ENCODE data around the gene TBC1D7.
A peak's percentile ranks its signal among the peaks of the same experiment; 100 is the strongest.

Gene TBC1D7
- 8.5 to 17.4 (median 9.8) reads per million in 9 experiments for total RNA-seq

- Mint-ChIP-seq H3K4me3 (peak within 1 kb of the TSS; percentile 88 to 89), H3K9me3 (no peaks in the 10 kb centered on the region), H3K27ac (peak within 1 kb of the TSS; percentile 94 to 97), H3K4me1 (ENCODE audit: low read depth in 2 of 2) (peaks cover 10 to 21% of the 10 kb centered on the region in 2 donors), H3K36me3 (ENCODE audit: insufficient read depth) (peaks cover 23% of the 10 kb centered on the region), H3K27me3 (no peaks in the 10 kb centered on the region)
- ATAC-seq (replicated peaks): peak; percentile 88
- peak; percentile 88 to 93 (median 91) for DNase-seq
Measured at GRCh38 chr6:13328076-13328874, at the start of gene TBC1D7. Gene TBC1D7 (minus strand): TSS chr6:13328537. CDS start chr6:13326898, 1,639 bp downstream.

- H3K4me3 Mint-ChIP-seq: no peak overlapping the region
- peak overlapping the region in 1 of 2 donors; percentile 72 for H3K27ac Mint-ChIP-seq
- ATAC-seq (replicated peaks) (no peak), DNase-seq (no peak)
- no peaks in the 10 kb centered on the region for H3K9me3 Mint-ChIP-seq
- peaks cover 26 to 40% of the 10 kb centered on the region in 2 donors for H3K4me1 Mint-ChIP-seq (ENCODE audit: low read depth in 2 of 2)
- no peaks in the 10 kb centered on the region for H3K27me3 Mint-ChIP-seq
- no peaks in the 10 kb centered on the region for H3K36me3 Mint-ChIP-seq (ENCODE audit: insufficient read depth)
Measured at GRCh38 chr6:13377054-13377758, 48.9 kb upstream of the TBC1D7 start.

GRCh38 chr6:13375360-13375878 is 47.1 kb upstream of the TBC1D7 start:
- no peaks in the 10 kb centered on the region for H3K9me3 Mint-ChIP-seq
- H3K27ac Mint-ChIP-seq: peak overlapping the region; percentile 72 to 77
- peak overlapping the region; percentile 53 to 72 for H3K4me3 Mint-ChIP-seq
- peak; percentile 7 to 29 (median 8) for DNase-seq
- H3K4me1 Mint-ChIP-seq (ENCODE audit: low read depth in 2 of 2): peaks cover 26 to 39% of the 10 kb centered on the region in 2 donors
- no peaks in the 10 kb centered on the region for H3K36me3 Mint-ChIP-seq (ENCODE audit: insufficient read depth)
- ATAC-seq (replicated peaks): peak; percentile 90
- H3K27me3 Mint-ChIP-seq: no peaks in the 10 kb centered on the region

GRCh38 chr6:13373919-13374318 is 45.6 kb upstream of the TBC1D7 start:
- Mint-ChIP-seq H3K4me3 (no peak overlapping the region), H3K36me3 (ENCODE audit: insufficient read depth) (no peaks in the 10 kb centered on the region), H3K27ac (peak overlapping the region in 1 of 2 donors; percentile 72), H3K9me3 (no peaks in the 10 kb centered on the region), H3K4me1 (ENCODE audit: low read depth in 2 of 2) (peaks cover 24 to 36% of the 10 kb centered on the region in 2 donors), H3K27me3 (no peaks in the 10 kb centered on the region)
- ATAC-seq (replicated peaks) (no peak), DNase-seq (no peak)

- Mint-ChIP-seq H3K27ac (peak overlapping the region in 1 of 2 donors; percentile 72), H3K4me1 (ENCODE audit: low read depth in 2 of 2) (peaks cover 21 to 32% of the 10 kb centered on the region in 2 donors), H3K4me3 (no peak overlapping the region), H3K27me3 (no peaks in the 10 kb centered on the region), H3K9me3 (no peaks in the 10 kb centered on the region), H3K36me3 (ENCODE audit: insufficient read depth) (no peaks in the 10 kb centered on the region)
- DNase-seq: no peak
- ATAC-seq (replicated peaks): no peak
Measured at GRCh38 chr6:13373488-13373886, 45.1 kb upstream of the TBC1D7 start.

- Mint-ChIP-seq H3K4me1 (ENCODE audit: low read depth in 2 of 2) (peaks cover 21 to 30% of the 10 kb centered on the region in 2 donors), H3K9me3 (no peaks in the 10 kb centered on the region), H3K4me3 (no peak overlapping the region), H3K36me3 (ENCODE audit: insufficient read depth) (no peaks in the 10 kb centered on the region), H3K27ac (peak overlapping the region; percentile 13 to 61), H3K27me3 (no peaks in the 10 kb centered on the region)
- DNase-seq (no peak), ATAC-seq (replicated peaks) (no peak)
Measured at GRCh38 chr6:13372688-13373487, 44.6 kb upstream of the TBC1D7 start.

GRCh38 chr6:13372076-13372475 is 43.7 kb upstream of the TBC1D7 start:
- ATAC-seq (replicated peaks): no peak
- Mint-ChIP-seq H3K36me3 (ENCODE audit: insufficient read depth) (no peaks in the 10 kb centered on the region), H3K9me3 (no peaks in the 10 kb centered on the region), H3K4me3 (no peak overlapping the region), H3K27ac (no peak overlapping the region), H3K27me3 (no peaks in the 10 kb centered on the region), H3K4me1 (ENCODE audit: low read depth in 2 of 2) (peaks cover 17 to 30% of the 10 kb centered on the region in 2 donors)
- no peak for DNase-seq

- no peaks in the 10 kb centered on the region for H3K27me3 Mint-ChIP-seq
- no peak overlapping the region for H3K4me3 Mint-ChIP-seq
- H3K36me3 Mint-ChIP-seq (ENCODE audit: insufficient read depth): no peaks in the 10 kb centered on the region
- peaks cover 17 to 30% of the 10 kb centered on the region in 2 donors for H3K4me1 Mint-ChIP-seq (ENCODE audit: low read depth in 2 of 2)
- ATAC-seq (replicated peaks): no peak
- H3K9me3 Mint-ChIP-seq: no peaks in the 10 kb centered on the region
- DNase-seq: no peak
- no peak overlapping the region for H3K27ac Mint-ChIP-seq
Measured at GRCh38 chr6:13371421-13372072, 43.2 kb upstream of the TBC1D7 start.

GRCh38 chr6:13370623-13371022 is 42.3 kb upstream of the TBC1D7 start:
- Mint-ChIP-seq H3K27me3 (no peaks in the 10 kb centered on the region), H3K4me1 (ENCODE audit: low read depth in 2 of 2) (peaks cover 10 to 23% of the 10 kb centered on the region in 2 donors), H3K4me3 (no peak overlapping the region), H3K36me3 (ENCODE audit: insufficient read depth) (no peaks in the 10 kb centered on the region), H3K9me3 (no peaks in the 10 kb centered on the region), H3K27ac (no peak overlapping the region)
- ATAC-seq (replicated peaks) (no peak), DNase-seq (no peak)

GRCh38 chr6:13369591-13369990 is 41.3 kb upstream of the TBC1D7 start:
- Mint-ChIP-seq H3K4me1 (ENCODE audit: low read depth in 2 of 2) (peaks cover 3 to 14% of the 10 kb centered on the region in 2 donors), H3K27ac (no peak overlapping the region), H3K27me3 (no peaks in the 10 kb centered on the region), H3K9me3 (no peaks in the 10 kb centered on the region), H3K36me3 (ENCODE audit: insufficient read depth) (peaks cover 1% of the 10 kb centered on the region), H3K4me3 (no peak overlapping the region)
- DNase-seq (no peak), ATAC-seq (replicated peaks) (no peak)

GRCh38 chr6:13368731-13369115 is 40.4 kb upstream of the TBC1D7 start:
- Mint-ChIP-seq H3K27ac (no peak overlapping the region), H3K27me3 (no peaks in the 10 kb centered on the region), H3K36me3 (ENCODE audit: insufficient read depth) (peaks cover 3% of the 10 kb centered on the region), H3K4me3 (no peak overlapping the region), H3K4me1 (ENCODE audit: low read depth in 2 of 2) (peaks cover 2 to 10% of the 10 kb centered on the region in 2 donors), H3K9me3 (no peaks in the 10 kb centered on the region)
- DNase-seq (no peak), ATAC-seq (replicated peaks) (no peak)

GRCh38 chr6:13368079-13368730 is 39.9 kb upstream of the TBC1D7 start:
- DNase-seq: no peak
- Mint-ChIP-seq H3K4me1 (ENCODE audit: low read depth in 2 of 2) (peaks cover 0 to 5% of the 10 kb centered on the region in 2 donors), H3K4me3 (no peak overlapping the region), H3K27me3 (no peaks in the 10 kb centered on the region), H3K36me3 (ENCODE audit: insufficient read depth) (peaks cover 6% of the 10 kb centered on the region), H3K27ac (no peak overlapping the region), H3K9me3 (no peaks in the 10 kb centered on the region)
- no peak for ATAC-seq (replicated peaks)
